Measurements from ENCODE around the gene ESYT3.
A peak's percentile ranks its signal among the peaks of the same experiment; 100 is the strongest.
"Not testable (repeated sequence)": the region's sequence is repeated elsewhere in the genome, so short reads cannot be mapped to it uniquely, and the experiment has no call there.

Gene ESYT3

DNA sequence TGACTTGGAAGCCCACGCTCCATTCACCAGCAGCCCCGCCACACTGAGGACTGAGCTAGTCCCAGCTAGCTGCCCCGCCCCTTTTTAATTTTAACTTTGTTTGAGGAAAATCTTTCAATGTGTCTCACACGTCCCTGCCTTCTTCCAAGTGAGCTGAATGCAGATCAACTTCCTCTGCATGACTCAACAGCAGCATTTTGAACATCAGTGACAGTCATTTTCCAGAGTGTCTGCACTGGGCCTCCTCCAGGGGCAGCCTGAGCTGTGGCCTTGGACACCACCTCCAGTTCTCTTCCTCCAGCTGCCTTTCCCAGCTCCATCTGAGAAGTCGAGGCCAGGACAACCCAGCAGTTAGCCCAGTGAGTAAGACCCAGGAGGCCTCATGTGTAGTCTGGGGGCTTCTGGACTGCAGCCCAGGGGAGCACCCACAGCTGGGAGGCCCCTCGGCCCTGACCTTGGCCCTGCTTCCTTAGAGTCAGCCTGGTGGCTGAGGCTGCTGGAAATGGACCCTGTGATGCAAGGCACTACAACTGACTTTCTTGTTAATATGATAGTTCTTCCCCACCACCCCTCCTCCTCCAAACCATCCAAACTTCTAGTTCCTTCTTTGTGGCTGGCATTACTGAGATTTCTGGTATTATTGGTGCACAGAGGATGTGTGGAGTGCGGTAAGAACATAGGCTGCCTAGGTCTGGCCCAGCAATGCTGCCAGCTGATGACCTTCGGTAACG lies 21.4 kb upstream of the ESYT3 start:
- no peak for DNase-seq

- not testable (repeated sequence) for DNase-seq
Observed at GRCh38 chr3:138416236-138416635, 18.2 kb upstream of the ESYT3 start.

DNA sequence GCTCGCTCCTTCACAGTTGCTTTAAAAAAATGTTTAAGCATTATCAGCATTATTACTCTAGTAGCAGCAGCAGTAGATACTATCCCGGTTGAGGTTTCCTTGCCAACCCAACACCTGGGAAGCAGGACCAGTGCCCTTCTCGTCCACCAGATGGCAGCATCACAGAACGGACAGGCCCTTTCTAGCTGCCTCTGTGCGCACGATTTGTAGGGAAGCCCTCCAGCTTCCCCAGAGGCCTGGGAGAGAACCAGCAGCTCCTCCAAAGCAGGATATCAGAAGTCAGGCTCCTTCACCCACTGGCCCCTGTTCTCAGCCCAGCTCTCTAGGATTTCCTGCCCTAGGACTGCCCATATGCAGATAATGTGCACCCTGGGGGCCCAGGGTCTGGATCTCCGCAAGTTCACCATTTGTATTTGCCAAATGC lies 16.8 kb upstream of the ESYT3 start:
- peak; percentile 80 for DNase-seq

GRCh38 chr3:138418601-138419206 lies 15.7 kb upstream of the ESYT3 start:
- no peak for DNase-seq

GRCh38 chr3:138423316-138423715 lies 11.1 kb upstream of the ESYT3 start:
- DNase-seq = no peak

DNA sequence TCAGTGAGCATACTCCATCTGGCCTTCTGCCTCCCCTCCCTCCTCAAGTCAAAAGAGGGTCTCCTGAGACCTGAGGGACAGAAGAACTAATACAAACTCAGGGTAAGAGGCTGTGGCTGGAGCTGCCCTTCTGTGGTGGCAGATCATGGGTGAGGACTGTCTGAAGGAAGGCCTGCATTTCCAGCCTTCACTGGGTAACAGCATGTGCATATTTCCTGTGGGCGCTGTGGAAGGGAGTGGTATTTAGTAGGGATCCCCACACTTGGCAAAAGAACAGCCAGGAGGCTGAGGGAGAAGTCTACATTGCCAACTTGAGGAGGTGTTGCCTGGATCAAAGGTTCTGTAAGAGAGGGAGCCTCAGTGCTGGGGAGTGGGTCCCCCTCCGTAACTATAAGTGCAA lies 10.1 kb upstream of the ESYT3 start:
- DNase-seq = no peak

- DNase-seq = no peak
Observed at GRCh38 chr3:138426211-138426610, 8.2 kb upstream of the ESYT3 start.

GRCh38 chr3:138426754-138427153 lies 7.7 kb upstream of the ESYT3 start:
- DNase-seq = not testable (repeated sequence)

- DNase-seq = no peak
Observed at GRCh38 chr3:138429665-138430064, 4.8 kb upstream of the ESYT3 start.

GRCh38 chr3:138432576-138433240 lies 1.7 kb upstream of the ESYT3 start:
- DNase-seq = no peak

- no peak for DNase-seq
Observed at GRCh38 chr3:138433892-138434275, 532 bp upstream of the ESYT3 start.

DNA sequence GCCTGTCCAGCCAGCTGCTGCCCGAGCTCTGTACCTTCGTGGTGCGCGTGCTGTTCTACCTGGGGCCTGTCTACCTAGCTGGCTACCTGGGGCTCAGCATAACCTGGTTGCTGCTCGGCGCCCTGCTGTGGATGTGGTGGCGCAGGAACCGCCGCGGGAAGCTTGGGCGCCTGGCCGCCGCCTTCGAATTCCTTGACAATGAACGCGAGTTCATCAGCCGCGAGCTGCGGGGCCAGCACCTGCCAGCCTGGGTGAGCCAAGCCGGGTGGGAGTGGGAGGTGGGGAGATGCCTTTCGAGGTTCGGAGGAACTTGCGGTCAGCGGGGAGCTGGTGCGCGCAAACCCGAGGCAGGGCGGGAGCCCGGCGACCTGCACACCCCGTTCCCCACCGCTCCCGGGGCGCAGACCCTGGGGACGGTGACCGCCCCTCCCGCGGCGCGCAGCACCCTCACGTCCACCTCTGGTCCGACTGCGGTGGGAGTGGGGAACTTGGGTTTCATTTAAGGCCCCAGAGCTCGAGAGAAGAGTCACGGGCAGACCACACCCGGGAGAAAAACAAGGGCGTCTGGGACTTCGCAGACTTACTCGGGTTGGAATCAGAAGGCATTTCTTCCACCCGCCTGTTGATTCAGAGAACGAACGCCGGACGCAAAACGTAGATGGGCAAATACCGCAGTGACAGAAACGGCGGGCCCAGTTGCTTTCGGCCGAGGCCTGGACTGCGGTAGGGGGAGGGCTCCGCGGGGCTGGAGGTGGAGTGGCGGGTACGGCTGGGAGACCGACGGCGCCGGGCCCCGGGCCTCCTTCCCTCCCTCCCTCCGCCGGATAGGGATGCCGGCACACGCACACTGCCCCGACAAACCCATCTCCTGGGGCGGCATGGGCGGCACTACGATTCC lies 708 bp downstream of the ESYT3 start:
- peak; percentile 33 for DNase-seq

- DNase-seq = no peak
Observed at GRCh38 chr3:138435840-138436239, 1.4 kb downstream of the ESYT3 start.

GRCh38 chr3:138437281-138437680 lies 2.9 kb downstream of the ESYT3 start:
- no peak for DNase-seq

- no peak for DNase-seq
Observed at GRCh38 chr3:138438896-138439295, 4.5 kb downstream of the ESYT3 start.

DNA sequence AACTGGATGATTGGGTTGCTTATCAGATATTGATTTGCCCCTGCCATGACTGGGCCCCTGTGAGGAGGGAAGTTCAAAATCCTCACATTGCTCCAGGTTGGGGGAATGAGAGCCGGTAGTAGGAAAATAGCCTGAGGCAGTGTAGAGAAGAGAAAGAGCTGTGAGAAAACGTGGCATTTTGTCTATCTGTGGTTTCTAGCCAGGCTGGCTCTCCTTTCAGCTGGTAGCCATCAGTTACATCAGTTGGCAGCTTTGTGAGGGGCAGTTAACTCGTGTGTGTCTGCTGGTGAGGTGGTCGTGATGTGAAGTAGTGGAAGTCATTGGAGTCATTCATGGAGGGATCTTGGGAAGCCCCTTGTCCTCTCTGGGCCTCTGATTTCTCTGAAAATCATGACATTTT lies 5.2 kb downstream of the ESYT3 start:
- no peak for DNase-seq

- DNase-seq = no peak
Observed at GRCh38 chr3:138440121-138440521, 5.7 kb downstream of the ESYT3 start.

- no peak for DNase-seq
Observed at GRCh38 chr3:138440596-138440995, 6.2 kb downstream of the ESYT3 start.

- no peak for DNase-seq
Observed at GRCh38 chr3:138441256-138441655, 6.8 kb downstream of the ESYT3 start.

- DNase-seq = no peak
Observed at GRCh38 chr3:138441742-138442141, 7.3 kb downstream of the ESYT3 start.

DNA sequence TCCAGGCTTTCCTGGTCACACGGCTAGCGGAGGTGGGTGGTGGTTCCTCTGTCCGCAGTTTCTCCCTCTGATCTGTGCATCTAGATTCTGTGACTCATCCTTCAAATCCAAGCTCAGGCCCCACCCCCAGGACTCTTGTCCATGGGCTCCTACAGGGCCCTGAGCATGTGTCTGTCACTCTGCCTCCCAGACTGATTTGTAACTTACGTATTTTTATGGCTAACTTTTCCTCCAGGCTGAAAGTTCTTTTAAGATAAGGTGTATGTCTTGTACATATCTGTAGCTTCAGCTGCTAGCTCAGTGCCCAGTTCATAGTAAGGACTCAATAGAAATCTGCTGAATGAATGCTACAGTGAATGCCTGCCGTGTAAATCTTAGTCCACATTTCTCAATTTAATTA lies 8.0 kb downstream of the ESYT3 start:
- DNase-seq = no peak

GRCh38 chr3:138443091-138443490 lies 8.7 kb downstream of the ESYT3 start:
- DNase-seq = no peak

Data from stimulated activated CD8-positive, alpha-beta memory T cell treated with anti-CD3 and anti-CD28 coated beads, Interleukin-4, amount 100 ng/mL, for 48 hours (primary cell).